ENCODE measurements around the gene WDR26. TPM values are rescaled to one million over a fixed set of nuclear protein-coding genes. Genes with fewer than 3 reads are reported as not detected.

The WDR26 gene
- total RNA-seq, result 50.5 and 52.9 TPM in 2 replicates

DNA sequence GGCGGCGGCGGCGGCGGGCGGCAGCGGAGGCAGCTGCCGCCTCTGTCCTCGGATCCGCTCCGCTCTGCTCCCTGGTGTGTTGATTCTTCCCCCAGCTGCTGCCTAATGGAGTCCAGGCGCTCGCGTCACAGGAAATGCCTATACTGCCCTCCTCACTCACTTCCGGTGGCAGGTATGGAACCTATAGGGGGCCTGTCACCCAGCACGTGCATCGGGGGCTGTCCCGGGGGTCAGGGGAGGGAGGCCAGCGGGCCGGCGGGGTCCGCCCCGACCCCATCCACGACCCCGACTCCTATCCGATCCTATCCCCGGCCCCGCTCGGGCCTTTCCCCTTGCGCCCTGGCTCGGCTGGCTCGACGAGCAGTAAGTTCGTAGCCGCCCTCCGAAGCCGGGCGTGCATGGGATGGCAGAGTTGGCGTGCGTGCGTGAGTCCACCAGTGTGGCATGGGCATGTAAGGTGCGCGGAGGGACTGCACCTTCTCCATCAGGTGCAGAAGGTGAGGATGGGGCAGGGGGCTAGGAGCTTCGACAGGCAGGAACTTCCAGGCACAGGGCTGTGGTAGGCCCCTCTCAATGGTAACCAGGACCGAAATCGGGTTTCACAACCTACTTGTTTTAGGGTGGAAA, at the start of gene WDR26:
WDR26 (minus strand) TSS at position 107 of the 627 bp plus-strand sequence.

DNA sequence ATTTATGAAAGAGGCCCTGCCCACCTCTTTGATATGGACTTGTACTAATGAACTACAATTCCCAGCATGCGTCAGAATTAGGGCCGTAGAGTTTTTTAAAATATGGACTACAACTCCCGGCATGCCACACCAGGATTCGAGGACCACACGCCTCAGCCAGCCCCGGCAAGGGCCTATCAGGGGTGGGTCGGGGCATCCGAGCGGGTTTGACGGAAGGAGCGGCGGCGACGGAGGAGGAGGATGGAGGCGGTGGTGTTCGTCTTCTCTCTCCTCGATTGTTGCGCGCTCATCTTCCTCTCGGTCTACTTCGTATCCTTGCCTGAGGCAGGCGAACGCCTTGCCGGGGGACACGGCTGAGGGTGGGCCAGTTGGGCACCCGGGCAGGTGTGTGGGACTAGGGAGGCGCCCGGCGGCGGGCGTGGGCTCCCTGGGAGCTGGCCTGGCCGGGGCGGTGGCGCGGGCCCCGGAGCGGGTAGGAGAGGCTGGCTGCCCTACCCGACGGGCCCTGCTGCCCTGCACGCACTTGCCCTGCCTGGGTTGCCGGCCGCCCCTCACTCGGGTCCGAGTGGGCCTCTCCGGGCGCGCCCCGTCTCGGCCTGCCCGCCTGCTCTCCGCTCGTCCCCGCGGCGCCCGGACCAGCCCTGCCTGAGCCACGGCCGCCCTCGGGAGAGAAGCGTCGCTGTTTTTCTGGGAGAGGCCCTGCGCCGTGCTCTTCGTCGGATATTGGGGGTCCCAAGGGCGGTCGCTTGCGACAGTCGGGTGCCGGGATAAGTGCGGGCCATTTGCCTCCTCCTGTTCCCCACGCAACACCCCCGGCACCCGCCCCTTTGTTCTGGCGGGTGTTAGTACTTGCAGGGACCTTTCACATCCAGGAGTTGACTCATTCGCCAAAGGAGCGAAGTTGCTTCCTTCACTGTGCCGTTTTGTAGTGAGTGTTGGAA, 77.6 kb downstream of the WDR26 start, which contains the start of gene CNIH4:
CNIH4 (plus strand) TSS at position 195 of the 941 bp plus-strand sequence; CDS start at position 241, 46 bp downstream.

Other genes with a start within 250 kb of the WDR26 start
- 9.9 and 12.5 TPM in 2 replicates for gene NVL, start 104.6 kb downstream of the WDR26 start, total RNA-seq
- 36.8 and 53.3 TPM in 2 replicates for gene CNIH4, start 77.9 kb downstream of the WDR26 start, total RNA-seq
- gene CNIH3, start 181.5 kb upstream of the WDR26 start, total RNA-seq, result 0.18 and 1.6 TPM in 2 replicates